ENCODE data around the gene PLA2G12B. TPM values are rescaled to one million over a fixed set of nuclear protein-coding genes. Genes with fewer than 3 reads are reported as not detected.

The PLA2G12B gene
- total and polyA plus RNA-seq, 2 donors, result 0.09 TPM; not detected in 1

- H3K9me3 ChIP-seq (ENCODE audit: control insufficient read depth in 2 of 2, insufficient read depth in 1 of 2, low read length in 1 of 2), result peaks cover 1 to 22% of the 10 kb centered on the region in 2 donors
- WGBS, result 94% methylated on average over 4 of the region's 4 CpGs
- H3K27ac ChIP-seq (ENCODE audit: low read depth in 1 of 2, low read length in 1 of 2), result no peak overlapping the region
- no peaks in the 10 kb centered on the region for H3K36me3 ChIP-seq (ENCODE audit: control insufficient read depth in 2 of 2, insufficient read depth in 2 of 2, low read length in 1 of 2)
- no peaks in the 10 kb centered on the region for H3K27me3 ChIP-seq (ENCODE audit: control insufficient read depth in 2 of 2, insufficient read depth in 1 of 2, low read length in 1 of 2)
- H3K4me3 ChIP-seq (ENCODE audit: low read length in 2 of 2), result no peak overlapping the region
- no peak for DNase-seq (ENCODE audit: low read depth in 6 of 9, low spot score in 9 of 9)
- H3K4me1 ChIP-seq (ENCODE audit: control insufficient read depth in 2 of 2, insufficient read depth in 2 of 2, low read length in 2 of 2), result no peaks in the 10 kb centered on the region
Measured at GRCh38 chr10:72981028-72981881, 26.6 kb upstream of the PLA2G12B start.

- Histone ChIP-seq H3K9me3 (ENCODE audit: control insufficient read depth in 2 of 2, insufficient read depth in 1 of 2, low read length in 1 of 2) (peaks cover 1 to 23% of the 10 kb centered on the region in 2 donors), H3K27ac (ENCODE audit: low read depth in 1 of 2, low read length in 1 of 2) (no peak overlapping the region), H3K4me1 (ENCODE audit: control insufficient read depth in 2 of 2, insufficient read depth in 2 of 2, low read length in 2 of 2) (no peaks in the 10 kb centered on the region), H3K36me3 (ENCODE audit: control insufficient read depth in 2 of 2, insufficient read depth in 2 of 2, low read length in 1 of 2) (no peaks in the 10 kb centered on the region), H3K27me3 (ENCODE audit: control insufficient read depth in 2 of 2, insufficient read depth in 1 of 2, low read length in 1 of 2) (no peaks in the 10 kb centered on the region), H3K4me3 (ENCODE audit: low read length in 2 of 2) (no peak overlapping the region)
- 100% methylated on average over 2 of the region's 2 CpGs for WGBS
- no peak for DNase-seq (ENCODE audit: low read depth in 6 of 9, low spot score in 9 of 9)
Measured at GRCh38 chr10:72980348-72980747, 25.7 kb upstream of the PLA2G12B start.

DNA sequence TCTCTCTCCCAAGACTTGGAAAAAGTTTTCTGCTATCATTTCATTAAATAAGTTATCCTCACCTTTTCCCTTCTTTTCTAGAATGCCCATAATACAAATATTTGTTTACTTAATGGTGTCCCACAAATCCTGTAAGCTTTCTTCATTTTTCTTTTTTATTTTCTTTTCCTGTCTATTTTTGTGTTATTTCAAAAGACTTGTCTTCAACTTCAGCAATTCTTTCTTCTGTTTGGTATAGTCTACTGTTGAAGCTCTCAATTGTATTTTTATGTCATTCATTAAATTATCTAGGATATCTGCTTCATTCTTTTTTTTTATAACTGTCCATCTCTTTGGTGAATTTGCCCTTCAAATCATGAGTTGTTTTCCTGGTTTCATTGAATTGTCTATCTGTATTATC lies 25.1 kb upstream of the PLA2G12B start:
- no peak overlapping the region for H3K27ac ChIP-seq (ENCODE audit: low read depth in 1 of 2, low read length in 1 of 2)
- DNase-seq (ENCODE audit: low read depth in 6 of 9, low spot score in 9 of 9), result no peak
- H3K9me3 ChIP-seq (ENCODE audit: control insufficient read depth in 2 of 2, insufficient read depth in 1 of 2, low read length in 1 of 2), result peaks cover 1 to 23% of the 10 kb centered on the region in 2 donors
- H3K4me3 ChIP-seq (ENCODE audit: low read length in 2 of 2), result no peak overlapping the region
- H3K27me3 ChIP-seq (ENCODE audit: control insufficient read depth in 2 of 2, insufficient read depth in 1 of 2, low read length in 1 of 2), result no peaks in the 10 kb centered on the region
- no peaks in the 10 kb centered on the region for H3K4me1 ChIP-seq (ENCODE audit: control insufficient read depth in 2 of 2, insufficient read depth in 2 of 2, low read length in 2 of 2)
- no peaks in the 10 kb centered on the region for H3K36me3 ChIP-seq (ENCODE audit: control insufficient read depth in 2 of 2, insufficient read depth in 2 of 2, low read length in 1 of 2)

DNA sequence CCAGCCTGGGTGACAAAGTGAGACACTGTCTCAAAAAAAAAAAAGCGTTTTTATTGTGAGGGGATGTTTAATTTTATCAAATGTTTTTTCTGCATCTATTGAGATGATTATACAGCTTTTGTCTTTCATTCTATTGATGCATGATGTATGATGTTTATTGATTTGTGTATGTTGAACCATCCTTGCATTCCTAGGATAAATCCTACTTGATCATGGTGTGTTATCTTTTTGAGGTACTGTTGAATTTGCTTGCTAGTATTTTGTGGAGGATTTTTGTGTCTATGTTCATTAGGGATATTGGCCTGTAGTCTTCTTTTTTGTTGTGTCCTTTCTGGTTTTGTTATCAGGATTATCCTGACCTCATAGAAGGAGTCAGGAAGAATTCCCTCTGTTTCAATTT lies 22.3 kb upstream of the PLA2G12B start:
- Histone ChIP-seq H3K4me1 (ENCODE audit: control insufficient read depth in 2 of 2, insufficient read depth in 2 of 2, low read length in 2 of 2) (no peaks in the 10 kb centered on the region), H3K27me3 (ENCODE audit: control insufficient read depth in 2 of 2, insufficient read depth in 1 of 2, low read length in 1 of 2) (no peaks in the 10 kb centered on the region), H3K4me3 (ENCODE audit: low read length in 2 of 2) (no peak overlapping the region), H3K27ac (ENCODE audit: low read depth in 1 of 2, low read length in 1 of 2) (no peak overlapping the region), H3K36me3 (ENCODE audit: control insufficient read depth in 2 of 2, insufficient read depth in 2 of 2, low read length in 1 of 2) (no peaks in the 10 kb centered on the region), H3K9me3 (ENCODE audit: control insufficient read depth in 2 of 2, insufficient read depth in 1 of 2, low read length in 1 of 2) (peaks cover 1 to 23% of the 10 kb centered on the region in 2 donors)
- DNase-seq (ENCODE audit: low read depth in 6 of 9, low spot score in 9 of 9), result no peak
- WGBS, result 98% methylated on average over 1 of the region's 1 CpG

DNA sequence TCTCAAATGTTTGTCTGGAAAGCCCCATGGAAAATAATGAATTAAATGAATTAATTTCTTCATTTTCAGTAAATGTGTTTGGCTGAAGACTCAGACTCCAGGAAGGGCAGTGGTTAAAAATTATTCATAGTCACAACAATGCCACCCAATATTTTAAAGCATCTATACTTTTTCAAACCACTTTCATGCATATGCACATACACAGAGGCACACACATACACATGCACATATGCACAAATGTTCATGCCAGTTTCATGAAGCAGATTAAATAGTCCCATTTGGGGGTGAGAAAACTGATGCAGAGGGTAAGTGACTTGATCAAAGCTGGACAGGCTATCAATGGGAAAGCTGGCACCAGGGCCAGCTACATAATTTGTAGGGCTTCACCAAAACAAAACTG lies 1.4 kb upstream of the PLA2G12B start:
- H3K4me1 ChIP-seq (ENCODE audit: control insufficient read depth in 2 of 2, insufficient read depth in 2 of 2, low read length in 2 of 2), result no peaks in the 10 kb centered on the region
- H3K36me3 ChIP-seq (ENCODE audit: control insufficient read depth in 2 of 2, insufficient read depth in 2 of 2, low read length in 1 of 2), result no peaks in the 10 kb centered on the region
- H3K4me3 ChIP-seq (ENCODE audit: low read length in 2 of 2), result no peak overlapping the region
- no peak overlapping the region for H3K27ac ChIP-seq (ENCODE audit: low read depth in 1 of 2, low read length in 1 of 2)
- H3K27me3 ChIP-seq (ENCODE audit: control insufficient read depth in 2 of 2, insufficient read depth in 1 of 2, low read length in 1 of 2), result no peaks in the 10 kb centered on the region
- no peaks in the 10 kb centered on the region for H3K9me3 ChIP-seq (ENCODE audit: control insufficient read depth in 2 of 2, insufficient read depth in 1 of 2, low read length in 1 of 2)
- DNase-seq (ENCODE audit: low read depth in 6 of 9, low spot score in 9 of 9), result no peak

GRCh38 chr10:72954230-72954595 lies 393 bp downstream of the PLA2G12B start:
- no peak overlapping the region for H3K4me3 ChIP-seq (ENCODE audit: low read length in 2 of 2)
- WGBS, result 91% methylated on average over 8 of the region's 8 CpGs
- H3K36me3 ChIP-seq (ENCODE audit: control insufficient read depth in 2 of 2, insufficient read depth in 2 of 2, low read length in 1 of 2), result no peaks in the 10 kb centered on the region

GRCh38 chr10:72953687-72954086 lies 919 bp downstream of the PLA2G12B start:
- 70% methylated on average over 8 of the region's 8 CpGs for WGBS
- no peaks in the 10 kb centered on the region for H3K36me3 ChIP-seq (ENCODE audit: control insufficient read depth in 2 of 2, insufficient read depth in 2 of 2, low read length in 1 of 2)
- H3K4me3 ChIP-seq (ENCODE audit: low read length in 2 of 2), result no peak overlapping the region
- H3K9me3 ChIP-seq (ENCODE audit: control insufficient read depth in 2 of 2, insufficient read depth in 1 of 2, low read length in 1 of 2), result no peaks in the 10 kb centered on the region
- no peak for DNase-seq (ENCODE audit: low read depth in 6 of 9, low spot score in 9 of 9)
- no peaks in the 10 kb centered on the region for H3K4me1 ChIP-seq (ENCODE audit: control insufficient read depth in 2 of 2, insufficient read depth in 2 of 2, low read length in 2 of 2)
- no peak overlapping the region for H3K27ac ChIP-seq (ENCODE audit: low read depth in 1 of 2, low read length in 1 of 2)
- H3K27me3 ChIP-seq (ENCODE audit: control insufficient read depth in 2 of 2, insufficient read depth in 1 of 2, low read length in 1 of 2), result no peaks in the 10 kb centered on the region

More at GRCh38 chr10:72954230-72954595, 393 bp downstream of the PLA2G12B start:
- DNase-seq (ENCODE audit: low read depth in 6 of 9, low spot score in 9 of 9), result no peak
- Histone ChIP-seq H3K27me3 (ENCODE audit: control insufficient read depth in 2 of 2, insufficient read depth in 1 of 2, low read length in 1 of 2) (no peaks in the 10 kb centered on the region), H3K4me1 (ENCODE audit: control insufficient read depth in 2 of 2, insufficient read depth in 2 of 2, low read length in 2 of 2) (no peaks in the 10 kb centered on the region), H3K9me3 (ENCODE audit: control insufficient read depth in 2 of 2, insufficient read depth in 1 of 2, low read length in 1 of 2) (no peaks in the 10 kb centered on the region), H3K27ac (ENCODE audit: low read depth in 1 of 2, low read length in 1 of 2) (no peak overlapping the region)

DNA sequence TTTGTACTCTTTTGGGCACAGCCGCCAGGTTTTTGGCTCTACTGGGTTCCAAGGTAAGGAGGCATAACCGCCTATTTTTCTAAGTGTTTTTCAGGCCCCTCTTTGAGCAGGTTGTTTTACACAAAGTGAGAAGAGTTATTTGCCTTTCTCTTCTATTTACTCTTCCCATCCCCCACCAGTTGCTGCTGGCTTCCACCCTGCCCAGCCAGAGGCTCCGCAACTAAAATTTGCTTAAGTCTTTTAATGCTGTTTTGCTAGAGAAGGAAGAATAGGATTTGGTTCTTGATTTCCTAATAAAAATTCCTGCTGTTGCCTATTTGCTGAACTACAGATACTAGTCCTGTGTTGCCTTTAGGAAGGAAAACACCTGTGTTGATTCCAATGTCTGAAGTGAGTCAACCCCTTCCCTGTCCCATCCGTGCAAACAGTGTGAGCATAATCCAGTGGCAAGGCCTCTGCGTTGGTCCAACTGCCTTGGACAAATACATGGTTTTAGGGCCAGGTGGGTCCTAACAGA lies 1.9 kb downstream of the PLA2G12B start:
- no peaks in the 10 kb centered on the region for H3K27me3 ChIP-seq (ENCODE audit: control insufficient read depth in 2 of 2, insufficient read depth in 1 of 2, low read length in 1 of 2)
- no peak for DNase-seq (ENCODE audit: low read depth in 6 of 9, low spot score in 9 of 9)
- H3K36me3 ChIP-seq (ENCODE audit: control insufficient read depth in 2 of 2, insufficient read depth in 2 of 2, low read length in 1 of 2), result no peaks in the 10 kb centered on the region
- H3K9me3 ChIP-seq (ENCODE audit: control insufficient read depth in 2 of 2, insufficient read depth in 1 of 2, low read length in 1 of 2), result no peaks in the 10 kb centered on the region
- H3K4me1 ChIP-seq (ENCODE audit: control insufficient read depth in 2 of 2, insufficient read depth in 2 of 2, low read length in 2 of 2), result no peaks in the 10 kb centered on the region
- H3K4me3 ChIP-seq (ENCODE audit: low read length in 2 of 2), result no peak overlapping the region
- H3K27ac ChIP-seq (ENCODE audit: low read depth in 1 of 2, low read length in 1 of 2), result no peak overlapping the region
- WGBS, result 98% methylated on average over 5 of the region's 5 CpGs

GRCh38 chr10:72952189-72952588 lies 2.4 kb downstream of the PLA2G12B start:
- Histone ChIP-seq H3K4me3 (ENCODE audit: low read length in 2 of 2) (no peak overlapping the region), H3K27me3 (ENCODE audit: control insufficient read depth in 2 of 2, insufficient read depth in 1 of 2, low read length in 1 of 2) (no peaks in the 10 kb centered on the region), H3K36me3 (ENCODE audit: control insufficient read depth in 2 of 2, insufficient read depth in 2 of 2, low read length in 1 of 2) (no peaks in the 10 kb centered on the region), H3K4me1 (ENCODE audit: control insufficient read depth in 2 of 2, insufficient read depth in 2 of 2, low read length in 2 of 2) (no peaks in the 10 kb centered on the region), H3K27ac (ENCODE audit: low read depth in 1 of 2, low read length in 1 of 2) (no peak overlapping the region), H3K9me3 (ENCODE audit: control insufficient read depth in 2 of 2, insufficient read depth in 1 of 2, low read length in 1 of 2) (no peaks in the 10 kb centered on the region)
- DNase-seq (ENCODE audit: low read depth in 6 of 9, low spot score in 9 of 9), result no peak
- WGBS, result 93% methylated on average over 6 of the region's 6 CpGs

Measured in thymus (tissue), 11 donors.